Stimulated activated CD8-positive, alpha-beta memory T cell treated with anti-CD3 and anti-CD28 coated beads, Interleukin-12 subunit alpha, Interleukin-12 subunit beta, amount 100 ng/mL, for 1 hour (primary cell): ENCODE measurements around the gene SPAG7.

ENCODE experiments used
- DNase-seq: peaks from one replicate; pipeline ENCODE4 v3.0.0-alpha.2; 2020; ENCODE audit warnings: low read depth

Gene SPAG7

DNA sequence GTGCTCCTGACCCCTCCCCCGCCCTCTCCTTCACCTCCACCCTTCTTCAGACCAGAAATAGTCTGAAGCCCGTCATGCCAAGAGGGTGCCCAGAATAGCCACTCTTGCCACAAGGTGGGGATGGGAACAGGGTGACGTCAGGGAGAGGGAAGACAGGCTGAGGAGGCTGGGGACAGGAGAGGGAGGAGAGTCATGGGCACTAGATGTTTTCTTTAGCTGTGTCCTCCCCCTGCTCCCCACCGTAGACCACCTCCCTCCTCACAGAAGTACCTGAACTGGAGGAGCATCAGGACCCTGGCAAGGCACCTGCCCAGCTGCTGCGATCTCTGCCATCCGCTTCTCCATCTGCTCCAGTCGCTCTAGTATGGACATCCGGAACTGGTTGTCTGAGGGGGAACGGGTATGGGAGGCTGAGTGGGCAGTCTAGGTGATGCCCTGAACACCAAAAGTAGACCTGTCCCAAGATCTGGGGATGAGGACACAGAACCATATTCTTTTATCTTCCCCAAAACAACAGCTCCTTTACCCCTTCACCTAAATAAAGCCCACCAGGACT lies 6.6 kb upstream of the SPAG7 start:
- no peak for DNase-seq

- no peak for DNase-seq
Measured at GRCh38 chr17:4973256-4974114, 5.9 kb upstream of the SPAG7 start.

GRCh38 chr17:4972752-4973151 lies 5.1 kb upstream of the SPAG7 start:
- DNase-seq: no peak

DNA sequence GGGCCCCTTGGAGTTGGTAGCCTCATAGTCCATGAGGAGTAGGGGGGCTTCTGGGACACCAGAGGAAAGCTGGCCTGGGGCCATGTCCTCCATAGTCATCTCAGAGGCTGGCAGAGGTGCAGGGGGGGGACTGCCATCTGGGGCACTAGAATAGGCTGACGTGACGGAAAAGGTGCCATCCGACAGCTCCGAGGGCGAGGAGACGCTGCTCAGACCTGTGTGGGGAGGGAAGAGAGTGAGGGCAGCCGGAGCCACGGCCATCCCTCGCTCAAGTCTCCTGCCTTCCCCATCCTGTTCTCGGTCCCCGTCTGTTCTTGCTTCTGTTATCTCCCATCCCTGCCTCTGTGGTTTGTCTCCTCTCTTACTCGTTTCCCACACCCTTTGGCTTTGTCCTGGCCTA lies 4.7 kb upstream of the SPAG7 start:
- DNase-seq: no peak

GRCh38 chr17:4971826-4972225 lies 4.2 kb upstream of the SPAG7 start:
- DNase-seq: no peak

GRCh38 chr17:4970273-4970672 lies 2.7 kb upstream of the SPAG7 start:
- DNase-seq: no peak

DNA sequence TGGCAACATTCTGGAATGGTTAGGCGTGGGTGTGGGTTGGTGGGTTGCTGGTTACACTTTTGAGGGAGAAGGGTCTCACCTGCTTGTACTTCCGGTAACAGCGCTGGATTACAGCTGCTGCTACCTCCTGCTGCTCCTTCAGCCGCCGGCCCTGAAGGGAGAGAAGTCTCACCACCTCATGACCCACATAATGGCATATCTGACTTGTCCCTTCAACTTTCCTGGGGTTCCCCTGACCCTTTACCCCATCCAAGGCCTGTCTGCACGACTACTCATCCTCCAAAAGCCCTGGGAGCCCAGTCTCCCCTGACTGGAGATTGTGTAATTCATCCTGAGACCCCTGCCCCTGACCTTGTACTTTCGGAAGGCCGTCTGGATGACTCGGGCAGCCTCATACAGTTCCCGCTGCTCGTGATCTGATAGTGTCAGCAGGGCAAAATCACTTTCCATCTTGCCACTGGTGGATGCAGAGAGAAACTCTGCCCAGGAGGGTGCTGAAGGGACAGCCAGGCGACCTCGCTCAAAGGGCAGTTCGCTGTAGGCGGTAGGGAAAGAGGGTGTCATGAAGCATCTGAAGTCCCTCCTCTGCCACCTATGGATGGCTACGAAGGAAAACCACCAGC lies 2.0 kb upstream of the SPAG7 start:
- DNase-seq: no peak

GRCh38 chr17:4969047-4969550 lies 1.5 kb upstream of the SPAG7 start:
- DNase-seq: no peak

DNA sequence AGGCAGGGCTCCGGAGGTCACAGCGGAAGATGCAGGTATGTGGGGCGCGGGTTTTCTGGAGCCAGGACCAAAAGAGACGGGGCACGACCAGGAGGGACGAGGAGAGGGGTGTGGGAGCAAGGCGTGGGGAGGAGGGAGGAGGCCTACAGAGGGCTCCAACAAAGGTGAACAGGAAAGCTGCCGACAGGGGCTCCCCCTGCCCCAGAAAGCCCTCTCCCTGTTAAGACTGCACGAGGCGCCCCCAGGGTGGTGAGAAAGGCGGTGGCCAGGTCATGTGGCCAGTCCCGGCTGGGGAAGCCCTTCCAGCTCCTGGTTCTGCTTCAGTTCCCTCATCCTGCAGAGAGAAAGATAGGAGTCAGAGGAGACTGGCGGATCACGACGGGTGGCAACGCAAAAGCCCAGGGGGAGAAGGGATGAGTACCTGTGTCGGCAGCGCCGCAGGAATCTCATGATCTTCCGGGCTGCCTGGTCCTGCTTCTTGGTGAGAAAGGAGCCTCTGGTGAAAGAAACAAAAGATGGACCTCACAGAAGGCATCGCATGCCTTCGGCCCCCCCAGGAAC lies 949 bp upstream of the SPAG7 start:
- DNase-seq: no peak

- DNase-seq: peak; percentile 90
Measured at GRCh38 chr17:4966844-4967538, 626 bp downstream of the SPAG7 start.

- no peak for DNase-seq
Measured at GRCh38 chr17:4965311-4965986, 2.2 kb downstream of the SPAG7 start.

DNA sequence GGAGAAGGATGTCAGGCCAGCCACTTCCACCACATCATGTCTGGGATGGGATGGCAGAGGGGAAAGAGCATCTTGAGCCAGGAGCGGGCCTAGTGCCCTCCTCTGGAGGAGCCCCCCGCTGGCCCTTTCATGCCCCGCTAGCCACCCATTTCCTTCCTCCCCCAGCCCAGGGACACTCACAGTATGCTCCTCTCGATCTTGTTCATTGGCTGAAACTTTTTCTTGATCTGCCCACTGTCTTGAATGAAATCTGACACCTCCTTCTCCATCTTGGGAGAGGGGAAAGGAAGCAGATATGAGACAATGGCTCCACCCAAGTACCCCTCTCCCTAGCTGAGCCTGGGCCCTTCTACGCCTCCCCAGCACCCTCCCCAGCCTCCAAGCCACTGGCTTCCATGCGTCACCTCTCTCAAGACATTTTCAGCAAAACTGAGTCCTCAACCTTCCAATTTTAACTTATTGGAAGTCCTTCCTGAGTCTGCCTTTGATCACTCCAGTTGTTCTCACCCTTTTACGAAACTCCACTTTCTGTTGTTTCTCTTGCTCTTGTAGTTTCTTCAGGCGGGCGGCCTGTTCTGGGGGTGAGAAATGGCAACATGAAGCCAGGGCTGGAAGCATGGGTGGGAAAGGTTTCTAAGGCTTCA lies 7.2 kb downstream of the SPAG7 start:
- no peak for DNase-seq

- DNase-seq: no peak
Measured at GRCh38 chr17:4959261-4959965, 8.2 kb downstream of the SPAG7 start.

- DNase-seq: no peak
Measured at GRCh38 chr17:4958102-4958501, 9.5 kb downstream of the SPAG7 start.

DNA sequence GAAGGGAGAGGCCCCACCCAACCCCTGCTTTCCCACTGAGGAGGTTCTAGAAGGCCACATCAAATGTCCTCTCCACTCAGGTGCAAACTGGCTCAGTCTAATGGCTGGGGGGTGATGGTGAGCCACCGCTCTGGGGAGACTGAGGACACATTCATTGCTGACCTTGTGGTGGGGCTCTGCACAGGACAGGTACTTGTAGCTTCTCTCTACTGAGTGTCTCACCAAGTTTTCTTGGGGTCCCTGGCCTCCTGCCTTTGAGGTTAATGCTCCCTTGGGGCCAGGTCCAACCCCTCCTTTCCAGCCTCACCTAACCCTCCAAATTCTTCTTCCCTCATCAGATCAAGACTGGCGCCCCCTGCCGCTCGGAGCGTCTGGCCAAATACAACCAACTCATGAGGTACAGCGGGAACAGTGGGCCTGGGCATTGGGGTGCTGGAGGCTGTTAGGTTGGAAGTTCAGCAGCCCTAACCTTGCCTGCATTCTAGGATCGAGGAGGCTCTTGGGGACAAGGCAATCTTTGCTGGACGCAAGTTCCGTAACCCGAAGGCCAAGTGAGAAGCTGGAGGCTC lies 11.0 kb downstream of the SPAG7 start:
- DNase-seq: no peak

DNA sequence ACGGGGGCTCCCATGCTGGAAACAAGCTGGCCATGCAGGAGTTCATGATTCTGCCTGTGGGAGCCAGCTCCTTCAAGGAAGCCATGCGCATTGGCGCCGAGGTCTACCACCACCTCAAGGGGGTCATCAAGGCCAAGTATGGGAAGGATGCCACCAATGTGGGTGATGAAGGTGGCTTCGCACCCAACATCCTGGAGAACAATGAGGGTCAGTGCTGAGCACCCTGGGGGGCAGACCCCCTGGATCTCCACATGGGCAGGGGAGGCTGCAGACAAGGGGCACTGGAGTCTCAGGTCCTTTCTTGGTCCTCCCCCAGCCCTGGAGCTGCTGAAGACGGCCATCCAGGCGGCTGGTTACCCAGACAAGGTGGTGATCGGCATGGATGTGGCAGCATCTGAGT lies 12.5 kb downstream of the SPAG7 start:
- DNase-seq: no peak

DNA sequence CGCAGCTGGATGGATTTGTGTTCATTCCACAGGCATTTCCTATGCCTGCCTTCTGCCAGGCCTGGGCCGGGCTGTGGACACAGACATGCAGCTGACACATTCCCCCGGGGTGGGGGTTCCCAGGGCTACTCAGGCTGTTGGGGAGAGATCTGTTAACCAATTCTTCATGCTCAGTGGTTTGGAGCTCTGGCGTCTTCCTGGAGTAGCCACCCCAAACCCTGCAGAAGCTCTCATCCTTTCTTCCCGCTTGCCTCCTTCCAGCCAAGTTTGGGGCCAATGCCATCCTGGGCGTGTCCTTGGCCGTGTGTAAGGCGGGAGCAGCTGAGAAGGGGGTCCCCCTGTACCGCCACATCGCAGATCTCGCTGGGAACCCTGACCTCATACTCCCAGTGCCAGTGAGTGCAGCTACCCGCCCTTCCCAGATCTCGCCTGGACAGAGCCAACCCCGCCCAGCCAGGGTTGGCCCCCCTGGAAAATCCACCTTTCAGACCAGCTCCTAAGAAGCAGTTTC lies 14.1 kb downstream of the SPAG7 start:
- no peak for DNase-seq

DNA sequence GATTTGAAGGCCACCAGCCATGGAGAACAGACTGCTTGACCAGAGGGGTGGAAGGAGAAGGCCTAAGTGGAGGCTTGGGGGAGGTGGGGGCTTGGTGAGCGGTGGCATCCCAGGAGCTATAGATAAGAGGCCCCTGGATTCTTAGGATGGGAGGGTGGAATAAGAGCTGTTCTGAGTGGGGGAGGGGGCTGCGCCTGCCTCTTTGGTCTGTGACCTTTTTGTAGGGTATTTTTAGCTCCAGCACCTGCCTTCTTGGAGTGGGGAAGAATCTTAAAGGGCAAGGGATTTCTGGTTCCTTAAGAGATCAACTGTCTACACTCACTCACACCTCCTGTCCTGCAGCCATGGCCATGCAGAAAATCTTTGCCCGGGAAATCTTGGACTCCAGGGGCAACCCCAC lies 16.1 kb downstream of the SPAG7 start:
- no peak for DNase-seq

DNA sequence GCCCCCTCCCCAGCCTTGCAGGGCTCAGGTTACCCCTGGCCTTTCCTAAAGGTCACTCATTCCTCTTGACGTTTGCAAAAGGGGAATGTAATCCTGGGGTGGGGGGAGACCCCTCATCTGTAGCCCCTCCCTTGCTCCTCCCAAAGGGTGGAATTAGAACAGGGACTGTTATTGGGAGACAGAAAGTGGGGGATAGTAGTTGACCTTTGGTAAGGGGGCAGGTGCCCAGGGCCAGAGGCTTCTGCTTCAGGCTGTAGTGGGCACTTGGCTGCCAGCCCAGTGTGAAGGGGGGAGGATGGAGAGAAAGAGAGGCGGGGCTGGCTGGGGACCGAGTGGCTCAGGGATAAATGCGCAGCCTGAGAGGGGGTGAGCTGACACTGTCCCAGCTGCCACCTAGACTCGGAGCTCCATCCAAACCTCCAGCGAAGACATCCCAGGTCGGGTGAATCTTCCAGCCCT lies 16.8 kb downstream of the SPAG7 start, which contains the start of gene ENO3:
ENO3 (plus strand) TSS at position 374 of the 459 bp plus-strand sequence. CDS start 711 bp downstream, outside the sequence.
- no peak for DNase-seq
